ENCODE results near the gene TNFRSF6B. TPM values are rescaled to one million over a fixed set of nuclear protein-coding genes. Genes with fewer than 3 reads are reported as not detected.

The TNFRSF6B gene
- total RNA-seq, 1 donor from 2014 or later, result 7.1 TPM

GRCh38 chr20:63680427-63680826, 16.0 kb upstream of the TNFRSF6B start:
- H3K4me3 ChIP-seq (ENCODE audit: low read depth, low read length), result no peak overlapping the region
- DNase-seq (ENCODE audit: low read depth) (no peak), FAIRE-seq (no peak)
- no peaks in the 10 kb centered on the region for H3K27me3 ChIP-seq (ENCODE audit: control insufficient read depth, insufficient read depth, low read length)
- no peaks in the 10 kb centered on the region for H3K36me3 ChIP-seq (ENCODE audit: control insufficient read depth, insufficient read depth, low read length)
- no peak for TF ChIP-seq CTCF (IDR thresholded peaks at IDR 0.05; ENCODE audit: insufficient read depth, low read length, severe bottlenecking)

- Histone ChIP-seq H3K4me3 (ENCODE audit: low read depth, low read length) (no peak overlapping the region), H3K27me3 (ENCODE audit: control insufficient read depth, insufficient read depth, low read length) (no peaks in the 10 kb centered on the region), H3K36me3 (ENCODE audit: control insufficient read depth, insufficient read depth, low read length) (no peaks in the 10 kb centered on the region)
- FAIRE-seq (peak; percentile 77), DNase-seq (ENCODE audit: low read depth) (no peak)
- no peak for TF ChIP-seq CTCF (IDR thresholded peaks at IDR 0.05; ENCODE audit: insufficient read depth, low read length, severe bottlenecking)
Observed at GRCh38 chr20:63680857-63681608, 15.4 kb upstream of the TNFRSF6B start.

DNA sequence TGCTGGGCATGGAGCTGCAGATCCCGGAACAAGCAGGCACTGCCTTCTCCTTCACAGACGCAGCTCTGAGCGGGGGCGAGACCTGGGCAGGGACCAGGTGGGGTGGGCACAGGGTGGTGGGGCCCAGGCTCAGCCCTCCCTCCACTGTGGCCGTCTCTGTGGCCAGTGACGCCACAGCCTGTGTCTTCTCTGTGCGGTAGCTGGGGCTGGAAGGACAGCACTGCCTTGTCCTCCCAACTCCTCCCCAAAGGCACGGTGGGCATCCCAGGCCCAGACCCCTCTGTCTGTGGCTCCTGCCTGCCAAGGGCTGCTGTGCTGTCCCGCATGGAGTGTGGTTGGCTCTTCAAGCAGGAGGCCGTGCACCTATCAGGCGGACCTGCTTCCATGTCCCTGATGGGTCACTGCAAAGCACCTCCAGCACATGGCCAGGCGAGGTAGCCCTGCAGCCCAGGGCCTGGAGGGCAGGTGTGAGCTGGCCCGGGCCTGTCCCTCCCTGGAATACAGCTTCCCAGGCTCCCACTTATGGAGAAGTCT, 14.8 kb upstream of the TNFRSF6B start:
- H3K4me3 ChIP-seq (ENCODE audit: low read depth, low read length), result no peak overlapping the region
- TF ChIP-seq CTCF (IDR thresholded peaks at IDR 0.05; ENCODE audit: insufficient read depth, low read length, severe bottlenecking), result no peak
- no peaks in the 10 kb centered on the region for H3K36me3 ChIP-seq (ENCODE audit: control insufficient read depth, insufficient read depth, low read length)
- FAIRE-seq (no peak), DNase-seq (ENCODE audit: low read depth) (no peak)
- H3K27me3 ChIP-seq (ENCODE audit: control insufficient read depth, insufficient read depth, low read length), result no peaks in the 10 kb centered on the region

DNA sequence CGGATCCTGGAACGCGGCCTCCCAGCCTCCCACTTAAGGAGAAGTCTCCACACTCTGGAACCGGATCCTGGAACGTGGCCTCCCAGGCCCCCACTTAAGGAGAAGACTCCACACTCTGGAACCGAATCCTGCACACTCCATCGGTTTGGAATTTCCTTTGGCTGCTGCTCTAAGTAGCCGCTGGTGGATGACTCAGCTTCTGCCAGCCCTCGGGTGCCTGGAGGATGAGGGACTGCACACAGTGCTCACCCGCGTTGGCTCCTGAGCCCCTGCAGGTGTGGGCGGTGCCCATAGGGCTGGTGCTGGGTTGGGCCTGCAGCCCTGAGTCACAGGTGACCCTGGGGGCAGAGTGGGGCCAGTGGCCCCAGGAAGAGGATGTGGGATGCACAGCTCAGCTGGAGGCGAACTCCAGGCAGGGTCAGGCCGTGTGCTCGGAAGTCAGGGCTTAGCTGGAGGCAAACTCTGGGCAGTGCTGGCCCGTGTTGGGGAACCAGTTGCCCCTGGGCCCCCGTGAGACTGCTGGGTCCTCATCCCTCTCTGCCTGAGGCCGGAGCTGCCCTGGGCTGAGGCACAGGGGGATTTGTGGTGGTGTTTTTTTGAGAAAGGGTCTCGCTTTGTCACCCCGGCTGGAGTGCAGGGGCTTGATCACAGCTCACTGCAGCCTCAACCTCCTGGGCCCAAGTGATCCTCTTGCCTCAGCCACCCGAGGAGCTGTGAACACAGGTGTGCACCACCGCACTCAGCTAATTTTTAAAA, 13.9 kb upstream of the TNFRSF6B start:
- Histone ChIP-seq H3K27me3 (ENCODE audit: control insufficient read depth, insufficient read depth, low read length) (no peaks in the 10 kb centered on the region), H3K4me3 (ENCODE audit: low read depth, low read length) (no peak overlapping the region), H3K36me3 (ENCODE audit: control insufficient read depth, insufficient read depth, low read length) (no peaks in the 10 kb centered on the region)
- peak; percentile 98 for DNase-seq (ENCODE audit: low read depth)
- TF ChIP-seq CTCF (IDR thresholded peaks at IDR 0.05; ENCODE audit: insufficient read depth, low read length, severe bottlenecking), result no peak
- FAIRE-seq, result peak; percentile 58

DNA sequence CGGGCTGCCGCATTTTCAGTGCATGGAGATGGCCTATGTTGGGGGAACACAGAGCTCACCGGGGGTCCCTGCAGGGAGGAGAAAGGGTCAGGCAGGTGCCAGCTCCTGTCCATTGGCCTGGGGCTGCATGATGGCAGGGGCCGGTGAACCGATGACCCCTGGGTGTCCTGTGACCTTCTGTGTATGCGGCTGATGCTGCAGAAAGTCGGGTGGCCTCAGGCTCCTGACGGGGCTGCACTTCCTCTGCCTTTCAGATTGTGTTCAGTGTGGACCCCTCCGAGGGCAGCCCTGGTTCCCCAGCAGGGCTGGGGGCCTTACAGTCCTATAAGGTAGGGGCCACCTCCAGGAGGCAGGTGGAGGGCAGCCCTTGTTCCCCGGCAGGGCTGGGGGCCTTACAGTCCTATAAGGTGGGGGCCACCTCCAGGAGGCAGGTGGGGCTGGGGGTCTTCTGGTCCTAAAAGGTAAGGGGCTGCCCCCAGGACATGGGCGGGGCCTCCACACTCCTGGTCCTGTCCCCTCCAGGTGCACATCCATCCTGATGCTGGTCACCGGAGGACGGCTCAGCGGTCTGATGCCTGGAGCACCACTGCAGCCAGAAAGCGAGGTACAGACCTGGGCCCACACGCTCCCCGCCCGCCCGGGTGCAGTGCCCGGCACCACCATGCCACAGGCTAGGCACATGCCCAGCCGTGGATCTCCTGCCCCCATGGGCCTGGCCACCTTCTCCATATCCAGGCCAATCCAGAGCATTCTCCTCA, 11.0 kb upstream of the TNFRSF6B start:
- Histone ChIP-seq H3K4me3 (ENCODE audit: low read depth, low read length) (no peak overlapping the region), H3K27me3 (ENCODE audit: control insufficient read depth, insufficient read depth, low read length) (no peaks in the 10 kb centered on the region), H3K36me3 (ENCODE audit: control insufficient read depth, insufficient read depth, low read length) (no peaks in the 10 kb centered on the region)
- no peak for FAIRE-seq
- no peak for TF ChIP-seq CTCF (IDR thresholded peaks at IDR 0.05; ENCODE audit: insufficient read depth, low read length, severe bottlenecking)
- DNase-seq (ENCODE audit: low read depth), result no peak
